Measurements from ENCODE around the gene NF2. TPM values are rescaled to one million over a fixed set of nuclear protein-coding genes. Genes with fewer than 3 reads are reported as not detected.
A peak's percentile ranks its signal among the peaks of the same experiment; 100 is the strongest.

Gene NF2
- total RNA-seq, 1 donor from 2014 or later, result 35.4 TPM

- Mint-ChIP-seq H3K36me3 (ENCODE audit: unreplicated experiment) (no peaks in the 10 kb centered on the region), H3K4me3 (ENCODE audit: unreplicated experiment) (no peak overlapping the region), H3K9me3 (ENCODE audit: unreplicated experiment) (peaks cover 4% of the 10 kb centered on the region), H3K4me1 (ENCODE audit: low read depth, unreplicated experiment) (peaks cover 17% of the 10 kb centered on the region), H3K27me3 (ENCODE audit: unreplicated experiment) (peaks cover 1% of the 10 kb centered on the region), H3K27ac (ENCODE audit: unreplicated experiment) (no peak overlapping the region)
- TF ChIP-seq CTCF (IDR thresholded peaks at IDR 0.05; ENCODE audit: partially characterized antibody, unreplicated experiment), result no peak
- DNase-seq, result no peak
Measured at GRCh38 chr22:29683536-29683935, 80.1 kb downstream of the NF2 start.

GRCh38 chr22:29684244-29684643 lies 80.8 kb downstream of the NF2 start:
- peaks cover 6% of the 10 kb centered on the region for H3K9me3 Mint-ChIP-seq (ENCODE audit: unreplicated experiment)
- no peak for TF ChIP-seq CTCF (IDR thresholded peaks at IDR 0.05; ENCODE audit: partially characterized antibody, unreplicated experiment)
- H3K36me3 Mint-ChIP-seq (ENCODE audit: unreplicated experiment), result no peaks in the 10 kb centered on the region
- no peak for DNase-seq
- H3K27me3 Mint-ChIP-seq (ENCODE audit: unreplicated experiment), result peaks cover 1% of the 10 kb centered on the region
- H3K27ac Mint-ChIP-seq (ENCODE audit: unreplicated experiment), result no peak overlapping the region
- H3K4me3 Mint-ChIP-seq (ENCODE audit: unreplicated experiment), result no peak overlapping the region
- H3K4me1 Mint-ChIP-seq (ENCODE audit: low read depth, unreplicated experiment), result peaks cover 21% of the 10 kb centered on the region

GRCh38 chr22:29689206-29689879 lies 85.9 kb downstream of the NF2 start:
- peak overlapping the region; percentile 56 for H3K4me3 Mint-ChIP-seq (ENCODE audit: unreplicated experiment)
- no peaks in the 10 kb centered on the region for H3K36me3 Mint-ChIP-seq (ENCODE audit: unreplicated experiment)
- H3K9me3 Mint-ChIP-seq (ENCODE audit: unreplicated experiment), result peaks cover 8% of the 10 kb centered on the region
- DNase-seq, result no peak
- peaks cover 51% of the 10 kb centered on the region for H3K4me1 Mint-ChIP-seq (ENCODE audit: low read depth, unreplicated experiment)
- TF ChIP-seq CTCF (IDR thresholded peaks at IDR 0.05; ENCODE audit: partially characterized antibody, unreplicated experiment), result no peak
- peaks cover 10% of the 10 kb centered on the region for H3K27me3 Mint-ChIP-seq (ENCODE audit: unreplicated experiment)
- peak overlapping the region; percentile 71 for H3K27ac Mint-ChIP-seq (ENCODE audit: unreplicated experiment)

GRCh38 chr22:29689880-29690213 lies 86.4 kb downstream of the NF2 start:
- H3K27ac Mint-ChIP-seq (ENCODE audit: unreplicated experiment), result peak overlapping the region; percentile 71
- H3K9me3 Mint-ChIP-seq (ENCODE audit: unreplicated experiment), result peaks cover 8% of the 10 kb centered on the region
- peak; percentile 86 for DNase-seq
- no peaks in the 10 kb centered on the region for H3K36me3 Mint-ChIP-seq (ENCODE audit: unreplicated experiment)
- peak overlapping the region; percentile 56 for H3K4me3 Mint-ChIP-seq (ENCODE audit: unreplicated experiment)
- H3K4me1 Mint-ChIP-seq (ENCODE audit: low read depth, unreplicated experiment), result peaks cover 53% of the 10 kb centered on the region
- peaks cover 10% of the 10 kb centered on the region for H3K27me3 Mint-ChIP-seq (ENCODE audit: unreplicated experiment)
- TF ChIP-seq CTCF (IDR thresholded peaks at IDR 0.05; ENCODE audit: partially characterized antibody, unreplicated experiment), result peak; percentile 76

- TF ChIP-seq CTCF (IDR thresholded peaks at IDR 0.05; ENCODE audit: partially characterized antibody, unreplicated experiment), result no peak
- Mint-ChIP-seq H3K9me3 (ENCODE audit: unreplicated experiment) (peaks cover 8% of the 10 kb centered on the region), H3K27me3 (ENCODE audit: unreplicated experiment) (peaks cover 10% of the 10 kb centered on the region), H3K27ac (ENCODE audit: unreplicated experiment) (peak overlapping the region; percentile 39), H3K4me3 (ENCODE audit: unreplicated experiment) (peak overlapping the region; percentile 1), H3K36me3 (ENCODE audit: unreplicated experiment) (no peaks in the 10 kb centered on the region), H3K4me1 (ENCODE audit: low read depth, unreplicated experiment) (peaks cover 53% of the 10 kb centered on the region)
- no peak for DNase-seq
Measured at GRCh38 chr22:29690476-29690875, 87.0 kb downstream of the NF2 start.

Data from glutamatergic neuron (in vitro differentiated cells).